VCaP (cell line): Measurements from ENCODE around the gene GPR157.
"Not testable (repeated sequence)": the region's sequence is repeated elsewhere in the genome, so short reads cannot be mapped to it uniquely, and the experiment has no call there.

Source experiments
- H3K27ac ChIP-seq: fragments of 450-650 bp; 2 replicates; pipeline ENCODE4 v1.5.1; 2017
- TF ChIP-seq, protein P1 (sequence below): fragments of 450-650 bp; conservative IDR thresholded peaks from 2 replicates; pipeline ENCODE4 v1.5.1; 2017; ENCODE audit warnings: mild to moderate bottlenecking, moderate library complexity

The GPR157 gene

DNA sequence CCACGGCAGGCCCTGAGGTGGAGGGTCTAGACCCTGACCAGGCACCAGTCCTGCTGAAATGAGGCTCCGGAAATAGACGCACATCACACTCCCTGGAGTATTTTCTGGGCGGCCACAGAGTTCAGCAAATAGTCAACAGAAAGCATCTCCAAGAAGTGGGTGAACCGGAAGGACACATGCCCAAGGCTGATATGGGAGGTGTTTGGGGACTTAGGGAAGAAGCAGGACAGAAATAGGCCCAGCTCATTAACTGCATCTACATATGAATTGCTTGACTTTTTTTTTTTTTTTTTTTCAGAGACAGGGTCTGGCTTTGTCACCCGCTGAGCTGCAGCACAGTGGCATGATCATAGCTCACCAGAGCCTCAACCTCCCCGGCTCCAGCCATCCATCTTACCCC, 36.5 kb upstream of the GPR157 start:
- TF ChIP-seq, protein P1, sequence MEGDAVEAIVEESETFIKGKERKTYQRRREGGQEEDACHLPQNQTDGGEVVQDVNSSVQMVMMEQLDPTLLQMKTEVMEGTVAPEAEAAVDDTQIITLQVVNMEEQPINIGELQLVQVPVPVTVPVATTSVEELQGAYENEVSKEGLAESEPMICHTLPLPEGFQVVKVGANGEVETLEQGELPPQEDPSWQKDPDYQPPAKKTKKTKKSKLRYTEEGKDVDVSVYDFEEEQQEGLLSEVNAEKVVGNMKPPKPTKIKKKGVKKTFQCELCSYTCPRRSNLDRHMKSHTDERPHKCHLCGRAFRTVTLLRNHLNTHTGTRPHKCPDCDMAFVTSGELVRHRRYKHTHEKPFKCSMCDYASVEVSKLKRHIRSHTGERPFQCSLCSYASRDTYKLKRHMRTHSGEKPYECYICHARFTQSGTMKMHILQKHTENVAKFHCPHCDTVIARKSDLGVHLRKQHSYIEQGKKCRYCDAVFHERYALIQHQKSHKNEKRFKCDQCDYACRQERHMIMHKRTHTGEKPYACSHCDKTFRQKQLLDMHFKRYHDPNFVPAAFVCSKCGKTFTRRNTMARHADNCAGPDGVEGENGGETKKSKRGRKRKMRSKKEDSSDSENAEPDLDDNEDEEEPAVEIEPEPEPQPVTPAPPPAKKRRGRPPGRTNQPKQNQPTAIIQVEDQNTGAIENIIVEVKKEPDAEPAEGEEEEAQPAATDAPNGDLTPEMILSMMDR: no peak

DNA sequence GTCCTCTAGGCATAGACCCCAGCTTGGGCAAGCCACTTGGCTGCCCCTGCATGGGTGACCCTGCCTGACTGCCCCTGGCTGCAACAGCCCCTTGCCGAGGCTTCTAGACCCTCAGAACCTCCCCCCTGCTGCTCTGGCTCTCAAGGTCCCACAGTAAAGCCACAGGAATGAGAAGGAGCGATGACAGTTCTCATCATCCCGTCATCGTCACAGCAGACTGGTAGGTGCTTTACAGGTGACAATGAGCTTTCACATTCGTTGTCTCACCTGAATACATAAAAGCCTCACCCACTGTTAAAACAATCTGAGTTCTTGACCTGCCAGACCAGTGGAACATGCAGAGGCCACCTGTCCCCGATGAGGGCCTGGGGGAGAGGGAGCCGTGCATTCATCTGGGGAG, 36.0 kb upstream of the GPR157 start:
- peak overlapping the region; percentile 36; the same call in 1 of the 2 replicates for H3K27ac ChIP-seq
- TF ChIP-seq, protein P1: no peak

More for the DNA sequence above, 36.5 kb upstream of the GPR157 start:
- peak overlapping the region; percentile 36; the same call in 1 of the 2 replicates for H3K27ac ChIP-seq

DNA sequence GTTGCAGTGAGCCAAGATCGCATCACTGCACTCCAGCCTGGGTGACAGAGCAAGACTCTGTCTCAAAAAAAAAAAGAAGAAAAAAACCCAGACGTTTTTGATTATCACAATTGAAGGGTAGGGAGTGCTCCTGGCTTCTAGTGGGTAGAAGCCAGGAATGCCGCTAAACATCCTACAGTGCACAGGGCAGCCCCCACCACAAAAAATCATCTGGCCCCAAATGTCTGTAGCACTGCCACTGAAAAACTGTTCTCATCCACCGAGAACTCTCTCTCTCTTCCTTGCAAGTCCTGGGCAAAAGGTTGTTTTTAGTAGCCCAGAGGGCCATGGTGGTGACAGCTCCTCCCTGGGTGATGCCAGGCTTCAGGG, 35.6 kb upstream of the GPR157 start:
- TF ChIP-seq, protein P1: no peak
- no peak overlapping the region for H3K27ac ChIP-seq

DNA sequence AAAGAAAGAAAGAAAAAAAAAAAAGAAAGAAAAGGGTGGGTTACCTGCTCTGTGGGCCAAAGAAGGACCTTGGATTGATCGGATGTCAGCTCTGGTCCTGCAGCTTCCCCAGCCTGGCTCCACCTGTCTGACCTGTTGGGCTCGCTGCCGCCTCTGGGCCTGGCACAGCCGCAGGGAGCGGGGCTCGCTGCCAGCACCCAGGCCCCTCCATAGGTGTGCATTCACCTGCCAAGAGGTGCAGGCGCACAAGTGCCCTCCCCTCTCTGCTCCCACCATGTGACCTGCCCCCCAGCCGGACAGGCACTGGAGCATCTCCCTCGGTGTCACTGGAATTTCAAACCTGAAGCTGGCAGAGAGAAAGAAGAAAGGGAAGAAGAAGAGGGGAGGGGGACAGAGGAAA, 33.1 kb upstream of the GPR157 start:
- TF ChIP-seq, protein P1: no peak
- peak overlapping the region; percentile 67 for H3K27ac ChIP-seq

DNA sequence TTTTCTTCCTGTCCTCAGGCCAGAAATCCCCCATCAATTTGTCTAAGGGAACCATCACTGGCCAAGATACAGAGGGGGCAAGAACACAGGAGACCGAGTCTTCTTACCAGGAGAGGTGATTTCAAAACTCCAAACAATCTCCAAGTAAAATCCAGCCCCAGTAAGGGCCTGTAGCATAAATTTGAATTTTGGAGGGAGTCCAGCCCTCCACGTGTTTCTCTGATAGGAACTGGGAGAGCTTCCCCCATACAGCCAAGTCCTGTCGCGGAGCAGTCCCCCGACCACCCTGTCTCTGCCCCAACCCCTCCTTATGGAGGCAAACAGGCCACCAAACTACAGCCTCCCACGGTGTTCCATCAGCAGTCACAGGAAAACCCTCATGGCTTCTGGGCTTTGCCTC, 32.4 kb upstream of the GPR157 start:
- H3K27ac ChIP-seq: peak overlapping the region; percentile 67
- TF ChIP-seq, protein P1: no peak

DNA sequence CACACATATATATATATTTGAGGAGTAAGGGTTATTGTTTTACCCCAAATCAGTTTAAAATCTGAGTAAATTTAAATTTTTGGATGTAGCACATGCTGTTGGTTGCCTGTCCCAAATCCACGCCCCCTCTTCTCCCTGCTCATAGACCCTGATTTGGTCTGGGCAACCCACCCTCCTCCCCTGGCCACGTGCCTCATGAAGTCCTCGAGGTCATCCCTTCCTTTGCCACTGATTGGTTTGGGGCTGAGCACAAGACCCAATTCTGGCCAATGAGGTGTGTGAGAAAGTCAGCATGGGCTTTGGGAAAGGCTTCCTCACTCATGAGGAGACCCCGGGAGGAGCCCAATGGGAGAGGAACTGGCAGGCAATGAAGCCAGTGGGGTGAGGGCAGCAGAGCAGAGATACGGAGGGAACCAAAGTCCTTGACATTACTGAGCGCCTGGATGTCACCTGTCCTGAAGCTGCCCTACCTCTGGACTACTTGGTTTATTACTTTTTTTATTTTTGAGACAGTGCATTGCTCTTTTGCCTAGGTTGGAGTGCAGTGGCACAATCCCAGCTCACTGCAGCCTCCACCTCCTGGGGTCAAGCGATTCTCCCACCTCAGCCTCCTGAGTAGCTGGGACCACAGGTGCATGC, 31.3 kb upstream of the GPR157 start:
- TF ChIP-seq, protein P1: no peak
- no peak overlapping the region for H3K27ac ChIP-seq

DNA sequence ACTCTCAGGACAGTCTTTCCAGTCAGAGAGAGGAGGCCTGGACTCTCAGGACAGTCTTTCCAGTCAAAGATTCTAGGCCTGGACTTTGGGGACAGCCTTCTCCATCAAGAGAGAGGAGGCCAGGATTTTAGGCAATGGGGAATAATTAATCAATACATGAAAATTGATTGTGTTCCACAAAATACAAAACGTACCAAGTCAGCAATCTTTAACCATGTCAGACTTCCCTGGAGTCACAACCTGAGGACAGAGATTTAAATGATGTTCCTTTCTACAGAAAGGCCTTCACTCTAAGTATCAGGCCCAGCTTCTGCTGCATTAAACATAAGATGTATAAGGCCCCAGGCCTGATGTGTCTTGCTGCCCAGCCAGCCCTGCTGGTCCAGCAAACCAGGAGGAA, 27.0 kb upstream of the GPR157 start:
- TF ChIP-seq, protein P1: no peak
- H3K27ac ChIP-seq: no peak overlapping the region

DNA sequence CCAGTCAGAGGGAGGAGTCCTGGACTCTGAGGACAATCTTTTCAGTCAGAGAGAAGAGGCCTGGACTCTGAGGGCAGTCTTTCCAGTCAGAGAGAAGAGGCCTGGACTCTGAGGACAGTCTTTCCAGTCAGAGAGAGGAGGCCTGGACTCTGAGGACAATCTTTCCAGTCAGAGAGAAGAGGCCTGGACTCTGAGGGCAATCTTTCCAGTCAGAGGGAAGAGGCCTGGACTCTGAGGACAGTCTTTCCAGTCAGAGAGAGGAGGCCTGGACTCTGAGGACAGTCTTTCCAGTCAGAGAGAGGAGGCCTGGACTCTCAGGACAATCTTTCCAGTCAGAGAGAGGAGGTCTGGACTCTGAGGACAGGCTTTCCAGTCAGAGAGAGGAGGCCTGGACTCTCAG, 26.5 kb upstream of the GPR157 start:
- H3K27ac ChIP-seq: not testable (repeated sequence)
